Left renal cortex interstitium (tissue), 4 donors: Measurements from ENCODE around the gene JADE3. TPM values are rescaled to one million over a fixed set of nuclear protein-coding genes. Genes with fewer than 3 reads are reported as not detected.

Experiments used
- DNase-seq, 4 donors: peaks; one replicate each; pipeline ENCODE4 v3.0.0-alpha.2; 2013; ENCODE audit warnings: low read depth in 4 of 4, low spot score in 2 of 4, missing footprints in 1 of 4
- polyA plus RNA-seq, 4 donors: library from polyadenylated mRNA; unstranded; fragments of 120-200 nt; gene quantifications; one replicate each; pipeline ENCODE4 v1.2.1, GENCODE V29; 2013; ENCODE audit not compliant: insufficient read length in 4 of 4

JADE3 gene
- polyA plus RNA-seq, 4 donors = 22.0 to 26.2 (median 23.5) TPM

DNA sequence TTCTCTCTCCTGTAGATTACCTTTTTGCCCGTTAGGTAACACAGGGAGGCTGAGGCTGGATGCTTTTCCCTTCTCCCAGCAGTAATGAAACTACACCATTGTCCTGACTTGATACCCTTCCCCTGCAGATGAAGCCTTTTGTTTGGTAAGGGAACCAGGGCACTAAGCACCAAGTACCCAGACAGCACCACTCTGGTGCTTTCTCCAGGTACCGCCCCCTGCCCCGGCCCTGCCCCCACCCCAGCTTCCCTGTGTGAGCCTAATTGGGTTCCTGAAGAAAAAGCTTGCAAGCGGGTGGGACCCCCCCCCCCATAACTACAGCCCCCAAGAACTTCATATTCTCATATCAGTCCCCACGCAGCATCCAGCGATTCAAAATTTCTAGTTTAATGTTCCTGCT, 79.8 kb downstream of the JADE3 start:
- no peak for DNase-seq

DNA sequence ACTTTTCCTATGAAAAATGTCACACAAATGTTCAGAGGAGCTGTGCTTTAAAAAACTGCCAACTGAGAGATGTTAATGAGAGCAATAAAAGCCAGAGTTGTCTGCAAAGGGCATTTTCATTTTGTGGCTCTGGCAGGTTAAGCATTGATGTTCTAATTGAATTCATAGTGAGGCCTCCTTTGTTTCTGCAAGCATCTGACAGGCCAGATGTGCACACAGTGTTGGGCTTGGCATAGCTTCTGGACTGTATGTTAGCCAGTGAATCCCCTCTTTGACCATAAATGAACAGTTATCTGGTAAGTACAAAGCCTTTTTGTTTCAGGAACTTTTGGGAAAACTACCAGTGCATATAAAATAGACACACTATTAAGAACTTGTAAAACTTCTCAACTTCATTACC, 81.9 kb downstream of the JADE3 start:
- no peak for DNase-seq

DNA sequence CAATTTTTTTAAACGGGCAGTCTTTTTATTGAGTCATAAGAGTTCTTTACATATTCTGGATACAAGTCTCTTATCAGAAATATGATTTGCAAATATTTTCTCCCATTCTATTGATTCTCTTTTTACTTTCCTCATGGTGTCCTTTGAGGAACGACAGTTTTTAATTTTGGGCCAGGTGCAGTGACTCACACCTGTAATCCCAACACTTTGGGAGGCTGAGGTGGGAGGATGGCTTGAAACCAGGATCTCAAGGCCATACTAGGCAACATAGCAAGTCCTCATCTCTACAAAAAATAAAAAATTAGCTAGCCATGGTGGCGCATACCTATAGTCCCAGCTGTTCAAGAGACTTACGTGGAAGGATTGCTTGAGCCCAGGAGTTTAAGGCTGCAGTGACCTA, 99.9 kb downstream of the JADE3 start:
- no peak for DNase-seq

DNA sequence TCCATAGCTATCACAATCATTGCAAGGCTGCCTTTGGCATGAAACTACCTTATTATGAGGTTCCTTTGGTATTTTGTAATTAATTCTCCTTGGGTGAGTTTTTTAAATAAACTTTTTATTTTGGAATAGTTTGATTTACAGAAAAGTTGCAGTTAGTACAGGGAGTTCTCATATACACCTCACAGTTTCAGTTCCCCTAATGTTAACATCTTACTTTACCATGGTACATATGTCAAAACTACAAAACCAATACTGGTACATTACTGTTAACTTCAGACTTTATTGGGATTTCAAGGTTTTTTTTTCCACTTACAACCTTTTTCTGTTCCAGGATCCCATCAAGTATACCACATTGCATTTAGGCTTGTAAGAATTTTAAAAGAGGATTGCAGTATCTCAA, 114.0 kb downstream of the JADE3 start:
- no peak for DNase-seq

DNA sequence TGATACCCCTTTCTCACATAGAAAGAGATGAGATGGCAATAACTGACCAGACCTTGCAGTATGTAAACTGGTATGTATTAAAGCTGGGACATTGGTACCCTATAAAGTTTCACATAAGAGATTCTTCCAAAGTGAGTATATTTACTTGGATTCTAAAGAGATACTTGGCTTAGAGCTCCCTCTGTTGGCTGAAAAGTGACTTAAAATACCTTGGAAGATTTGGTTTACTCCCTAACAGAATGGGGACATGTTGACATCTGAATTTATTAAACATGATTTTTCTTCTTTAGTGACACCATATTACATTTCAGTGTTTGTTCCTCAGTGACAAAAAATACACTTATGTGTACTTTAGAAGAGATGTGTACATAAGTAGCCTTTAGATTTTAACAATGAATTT, 118.1 kb downstream of the JADE3 start:
- peak; percentile 6 to 54 (median 8) for DNase-seq

DNA sequence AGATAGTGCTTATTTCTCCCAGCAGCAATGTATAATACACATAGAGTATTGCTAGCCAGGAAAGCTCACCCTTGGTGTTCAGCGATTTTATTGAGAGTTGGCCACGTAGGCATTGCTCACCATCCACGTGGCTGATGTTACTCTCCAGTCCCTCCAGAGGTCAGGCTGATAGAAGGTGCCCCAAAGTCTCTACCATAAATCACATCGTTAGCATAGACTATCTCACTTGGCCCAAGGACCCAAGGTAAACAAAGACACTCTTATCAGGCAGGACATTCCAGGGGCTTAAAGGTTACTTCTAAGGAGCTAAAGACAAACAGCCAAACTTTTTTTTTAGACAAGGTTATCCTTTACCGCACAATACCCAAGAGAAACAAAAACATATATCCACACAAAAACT, 135.8 kb downstream of the JADE3 start:
- DNase-seq = no peak

DNA sequence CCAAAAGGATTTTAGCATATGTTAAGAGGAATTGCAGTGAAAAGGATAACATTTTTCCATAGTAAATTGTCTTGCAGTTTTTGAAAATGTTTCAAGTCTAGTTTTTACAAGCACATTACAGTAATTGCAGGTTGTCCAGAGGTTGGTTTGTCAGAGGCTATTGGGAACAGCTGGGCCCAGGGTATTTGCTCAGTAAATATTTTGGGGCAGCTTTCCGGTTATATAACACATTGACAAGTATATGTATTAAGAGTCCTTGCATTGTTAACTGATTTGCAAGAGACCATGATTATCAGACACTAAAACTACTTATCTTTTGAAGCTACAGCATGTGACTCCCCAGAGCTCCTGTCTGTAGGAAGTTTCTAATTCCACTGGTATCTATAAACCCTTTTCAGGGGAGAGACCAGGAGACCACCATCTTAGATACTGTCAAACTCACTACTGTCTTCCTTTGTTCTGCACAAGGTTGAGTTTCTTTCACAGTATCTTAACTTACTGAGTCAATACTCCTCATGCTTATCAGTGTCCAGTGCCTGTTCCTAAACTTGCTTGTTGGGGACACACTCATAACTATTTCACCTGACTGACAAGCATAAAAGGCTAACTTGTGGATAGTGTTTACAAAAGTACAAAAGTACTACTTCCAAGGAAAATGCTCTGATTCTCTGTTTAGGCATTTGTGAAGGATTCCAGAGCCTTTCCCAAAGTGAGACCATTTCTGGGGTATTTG, 147.1 kb downstream of the JADE3 start:
- DNase-seq = no peak

DNA sequence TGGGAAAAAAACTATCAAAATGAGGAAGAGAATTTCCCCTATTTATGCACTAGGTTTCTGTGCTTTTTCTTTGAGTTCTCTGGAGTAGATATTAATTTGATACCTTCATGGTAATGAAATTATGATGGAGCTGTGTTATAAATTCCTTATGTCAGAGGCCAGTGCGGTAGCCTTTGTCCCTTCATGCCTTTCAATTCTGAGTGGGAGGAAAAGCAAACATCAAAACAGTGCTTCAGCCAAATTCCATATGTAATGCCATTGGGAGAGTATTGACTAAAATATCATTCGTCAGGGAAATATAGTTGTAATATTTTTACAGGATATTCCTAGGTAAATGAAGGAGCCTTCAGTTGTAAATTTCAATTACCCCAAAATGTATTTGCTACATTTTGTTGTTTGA, 148.5 kb downstream of the JADE3 start:
- DNase-seq = no peak

DNA sequence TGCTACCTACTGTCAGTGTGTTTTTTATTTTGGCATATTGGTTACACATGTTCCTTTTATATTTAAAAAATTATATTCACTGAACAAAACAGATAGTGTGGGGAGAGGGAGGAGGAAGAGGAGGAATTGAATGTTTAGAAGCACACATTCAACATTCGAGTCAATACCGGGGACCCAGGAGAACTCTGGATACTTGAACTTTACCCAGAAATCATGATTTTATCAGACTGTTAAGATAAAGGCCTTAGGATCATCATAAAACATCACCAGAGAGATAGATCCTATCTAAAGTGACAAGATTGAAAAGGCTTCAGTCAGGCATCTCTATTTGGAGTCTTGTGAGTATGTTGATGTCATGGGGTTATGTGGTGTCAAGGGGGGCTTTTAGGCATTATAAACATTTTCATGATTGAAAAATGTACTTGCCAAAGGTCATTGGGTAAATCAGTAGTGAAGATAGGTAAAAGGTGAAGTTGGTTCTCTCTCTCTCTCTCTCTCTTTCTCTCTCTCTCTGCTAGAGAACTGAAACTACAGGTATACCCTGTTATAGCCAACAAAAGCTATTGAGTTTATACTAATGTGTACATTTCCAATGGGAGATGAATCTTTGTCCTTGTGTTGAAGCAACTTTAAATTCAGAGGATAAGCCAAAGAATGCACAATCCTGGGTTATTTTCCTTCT, 149.2 kb downstream of the JADE3 start:
- DNase-seq = no peak

DNA sequence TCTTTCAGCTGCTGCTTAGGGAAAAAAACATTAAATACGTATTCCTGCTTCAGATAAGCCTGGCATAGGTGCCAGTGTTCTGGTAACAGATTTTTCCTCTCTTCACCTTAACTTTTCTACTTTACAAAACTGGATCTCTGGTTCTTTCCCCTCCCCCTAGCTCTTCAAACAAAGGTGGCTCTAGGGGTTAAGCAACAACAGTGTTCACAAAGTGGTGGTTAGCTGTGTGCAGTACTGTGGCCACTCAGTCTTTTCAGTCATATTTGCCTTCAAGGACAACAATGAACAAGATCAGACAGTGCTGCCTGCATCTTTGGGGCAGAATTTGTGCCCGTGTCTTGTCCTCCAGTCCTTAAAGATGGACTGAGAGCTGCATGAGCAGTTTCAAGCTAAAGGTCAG, 151.0 kb downstream of the JADE3 start:
- DNase-seq = no peak

DNA sequence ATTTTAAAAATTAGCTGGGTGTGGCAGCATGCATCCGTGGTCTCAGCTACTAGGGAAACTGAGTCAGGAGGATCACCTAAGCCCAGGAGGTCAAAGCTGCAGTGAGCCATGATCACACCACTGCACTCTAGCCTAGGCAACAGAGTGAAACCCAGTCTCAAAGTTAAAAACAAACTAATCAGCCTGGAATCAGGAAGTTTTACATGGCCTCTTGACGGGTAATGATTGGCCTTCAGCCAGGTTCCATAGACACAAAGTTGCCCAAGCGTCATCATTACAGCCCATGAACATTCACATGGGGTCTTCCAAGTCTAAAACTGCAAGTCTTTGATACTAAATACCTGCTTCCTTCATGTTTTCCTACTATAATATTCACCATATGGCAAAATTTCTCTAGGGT, 156.0 kb downstream of the JADE3 start:
- DNase-seq = no peak

DNA sequence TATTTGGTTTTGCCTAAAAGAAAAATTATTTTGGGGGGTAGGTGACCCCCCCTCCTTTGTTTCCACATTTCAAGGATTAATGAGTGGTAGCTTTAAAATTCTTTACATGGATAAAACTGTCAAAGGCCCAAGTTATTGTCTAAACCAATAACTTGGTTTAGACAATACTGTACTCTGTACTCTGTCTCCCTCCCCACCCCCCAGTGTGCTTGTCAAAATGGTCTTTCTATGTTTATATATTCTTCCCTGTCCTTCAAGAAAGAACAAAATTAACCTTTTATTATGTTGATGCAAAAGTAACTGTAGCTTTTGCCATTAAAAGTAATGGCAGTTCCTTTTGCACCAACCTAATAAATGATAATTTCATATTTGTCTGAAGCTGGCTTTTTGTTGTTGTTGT, 156.5 kb downstream of the JADE3 start:
- DNase-seq = no peak

DNA sequence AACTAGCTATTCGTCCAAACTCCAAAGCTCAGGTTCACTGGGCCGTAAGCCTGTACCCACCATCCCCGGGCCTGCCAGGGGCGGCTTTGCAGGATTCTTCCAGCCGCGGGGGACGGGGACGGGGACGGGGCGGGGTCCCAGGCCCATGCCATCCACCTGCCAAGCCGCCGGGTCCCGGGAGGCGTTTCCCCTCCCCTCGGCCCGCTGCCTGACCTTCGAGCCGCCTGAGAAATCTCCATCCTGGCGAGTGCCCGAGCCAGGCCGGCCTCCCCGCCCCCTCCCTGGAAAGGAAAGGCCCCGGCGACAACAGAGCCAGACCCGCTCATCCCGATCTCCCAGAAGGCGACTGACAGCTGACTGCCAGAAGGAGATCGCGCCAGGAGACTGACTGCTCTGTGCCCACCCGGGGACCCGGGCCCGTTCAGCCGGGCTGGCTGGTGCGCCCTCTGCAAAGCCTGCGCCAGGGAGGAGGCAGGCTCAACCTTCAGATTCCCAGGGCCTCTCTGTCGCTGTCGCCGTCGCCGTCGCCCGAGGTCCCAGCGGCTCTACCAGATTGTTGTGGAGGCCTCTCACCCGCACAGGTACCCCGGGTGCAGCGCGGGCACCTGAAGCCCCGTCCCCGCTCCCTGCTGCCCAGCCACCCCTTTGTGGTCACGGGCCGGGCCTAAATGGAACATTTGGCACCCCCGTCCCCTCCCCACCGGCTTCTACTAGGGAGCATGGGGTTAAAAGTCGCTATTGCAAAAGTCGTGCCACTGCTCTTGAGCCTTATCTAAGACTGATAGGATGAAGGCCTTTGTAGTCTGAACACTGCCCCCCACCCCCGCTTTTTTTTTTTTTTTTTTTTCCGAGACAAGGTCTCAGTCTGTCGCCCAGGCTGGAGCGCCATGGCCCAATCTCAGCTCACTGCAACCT, 166.2 kb downstream of the JADE3 start, which contains the start of gene RGN:
TSS of gene RGN (plus strand) at position 315 of the 915 bp plus-strand sequence. CDS start 2,702 bp downstream, outside the sequence.
- no peak for DNase-seq

DNA sequence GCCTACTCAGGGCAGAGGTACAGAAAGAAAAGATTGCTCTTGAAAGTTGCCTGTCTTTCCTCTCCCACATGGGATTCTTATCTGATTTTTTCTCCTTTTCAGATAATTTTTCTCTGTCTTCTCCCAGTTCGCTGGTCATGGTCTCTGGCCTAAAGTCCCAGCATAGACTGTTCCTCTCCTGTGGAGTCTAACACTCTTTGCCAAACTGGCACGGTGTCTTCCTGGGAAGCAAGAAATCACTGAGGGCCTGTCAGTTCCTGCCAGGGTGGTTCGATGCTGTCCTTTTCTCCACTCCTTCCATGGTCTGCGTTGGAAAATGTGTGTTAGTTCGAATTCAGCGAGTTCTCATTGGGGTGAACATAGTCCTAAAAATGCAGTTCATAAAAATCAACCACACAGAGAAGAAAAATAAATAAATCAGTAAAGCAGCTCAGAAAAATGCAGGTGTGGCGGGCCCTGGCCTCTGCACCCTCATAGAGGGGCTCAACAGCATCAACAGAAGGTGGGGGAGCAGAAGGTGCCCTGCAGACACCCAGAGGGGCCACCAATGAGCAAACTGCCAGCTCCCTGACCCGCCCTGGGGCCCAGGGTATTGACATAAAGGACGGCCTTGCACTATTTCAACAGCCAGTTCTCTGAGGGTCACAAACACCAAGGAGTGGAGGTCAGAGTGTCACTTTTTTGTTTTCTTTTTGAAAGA, 168.1 kb downstream of the JADE3 start:
- no peak for DNase-seq

DNA sequence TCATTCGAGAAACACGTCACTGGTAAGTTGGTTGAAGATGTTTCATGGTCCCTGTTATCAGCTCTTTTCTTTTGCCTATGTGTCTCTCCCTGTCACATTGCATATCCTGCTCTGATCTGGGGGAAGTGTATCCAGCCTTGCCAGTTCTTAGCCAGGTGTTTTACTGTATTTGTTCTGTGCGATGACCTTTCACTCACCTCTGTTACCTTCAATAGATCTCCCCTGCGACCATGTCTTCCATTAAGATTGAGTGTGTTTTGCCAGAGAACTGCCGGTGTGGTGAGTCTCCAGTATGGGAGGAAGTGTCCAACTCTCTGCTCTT, 168.7 kb downstream of the JADE3 start:
- no peak for DNase-seq

DNA sequence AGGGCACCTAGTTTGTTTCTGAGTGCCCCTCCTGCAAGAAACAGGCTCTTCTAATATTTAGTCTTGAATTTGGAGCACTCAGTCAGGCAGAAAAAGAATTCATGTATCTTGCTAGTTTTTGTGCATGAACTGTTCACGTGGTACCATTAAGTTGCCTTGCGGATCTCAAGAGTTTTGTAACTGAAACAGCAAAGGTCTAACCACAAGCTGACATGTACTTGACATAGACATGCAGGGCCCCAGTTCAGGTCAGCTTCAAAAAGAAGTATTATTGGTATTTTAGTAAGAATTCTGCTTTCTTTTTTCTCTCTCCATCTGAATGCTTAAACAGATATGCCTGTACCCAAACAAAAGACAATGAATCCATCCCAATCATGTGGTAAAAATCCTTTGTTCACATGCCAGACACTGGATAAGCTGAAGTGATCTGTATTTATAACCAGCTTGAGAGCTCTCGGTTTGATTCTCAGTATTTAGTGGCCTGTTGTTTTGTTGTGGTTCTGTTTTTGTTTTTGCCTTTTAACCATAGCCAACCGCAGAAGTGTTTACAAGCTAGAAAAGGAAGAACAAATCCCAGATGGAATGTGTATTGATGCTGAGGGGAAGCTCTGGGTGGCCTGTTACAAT, 179.0 kb downstream of the JADE3 start:
- DNase-seq = no peak

DNA sequence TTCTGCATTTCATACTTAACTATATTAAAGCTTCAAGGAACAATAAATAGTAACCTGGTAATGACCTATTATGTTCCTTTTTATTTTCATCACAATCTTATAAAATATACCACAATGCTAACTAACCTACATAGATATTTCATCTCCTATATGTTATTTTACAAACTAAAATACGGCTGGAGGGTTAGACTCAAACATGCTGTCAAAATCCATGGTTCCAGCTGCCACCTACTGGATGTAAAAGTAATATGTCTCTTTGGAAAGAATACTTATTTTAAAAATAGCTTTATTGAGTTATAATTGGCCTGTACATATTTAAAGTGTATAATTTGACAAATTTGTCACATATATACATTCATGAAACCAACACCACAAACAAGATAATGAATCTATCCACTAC, 181.0 kb downstream of the JADE3 start:
- no peak for DNase-seq

DNA sequence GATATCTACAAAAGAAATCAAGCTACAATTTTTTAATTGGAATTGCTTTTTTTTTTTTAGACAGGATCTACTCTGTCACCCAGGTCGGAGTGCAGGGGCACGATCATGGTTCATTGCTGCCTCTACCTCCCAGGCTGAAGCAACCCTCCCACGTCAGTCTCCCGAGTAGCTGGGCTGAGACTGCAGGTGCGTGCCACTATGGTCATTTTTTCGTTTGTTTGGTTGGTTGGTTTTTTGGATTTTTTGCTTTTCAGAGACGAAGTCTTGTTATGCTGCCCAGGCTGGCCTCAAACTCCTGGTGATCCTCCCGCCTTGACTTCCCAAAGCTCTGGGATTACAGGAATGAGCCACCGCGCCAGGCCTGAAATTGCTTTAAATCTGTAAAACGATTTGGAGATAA, 181.6 kb downstream of the JADE3 start:
- DNase-seq = no peak

DNA sequence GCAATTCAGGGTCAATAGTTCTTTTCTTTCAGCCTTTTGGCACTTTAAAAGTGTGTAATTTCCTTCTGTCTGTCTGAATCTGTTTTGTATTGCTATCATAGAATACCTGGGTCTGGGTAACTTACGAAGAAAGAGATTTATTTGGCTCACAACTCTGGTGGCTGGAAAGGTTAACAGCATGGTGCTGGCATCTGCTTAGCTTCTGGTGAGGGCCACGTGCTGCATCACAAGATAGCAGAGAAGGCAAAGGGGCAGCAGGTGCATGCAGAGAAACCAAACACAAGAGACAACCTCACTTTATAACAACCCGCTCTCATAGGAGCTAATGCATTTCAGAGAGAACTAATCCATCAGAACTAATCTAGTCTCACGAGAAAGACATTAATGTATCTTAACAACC, 184.8 kb downstream of the JADE3 start:
- no peak for DNase-seq

DNA sequence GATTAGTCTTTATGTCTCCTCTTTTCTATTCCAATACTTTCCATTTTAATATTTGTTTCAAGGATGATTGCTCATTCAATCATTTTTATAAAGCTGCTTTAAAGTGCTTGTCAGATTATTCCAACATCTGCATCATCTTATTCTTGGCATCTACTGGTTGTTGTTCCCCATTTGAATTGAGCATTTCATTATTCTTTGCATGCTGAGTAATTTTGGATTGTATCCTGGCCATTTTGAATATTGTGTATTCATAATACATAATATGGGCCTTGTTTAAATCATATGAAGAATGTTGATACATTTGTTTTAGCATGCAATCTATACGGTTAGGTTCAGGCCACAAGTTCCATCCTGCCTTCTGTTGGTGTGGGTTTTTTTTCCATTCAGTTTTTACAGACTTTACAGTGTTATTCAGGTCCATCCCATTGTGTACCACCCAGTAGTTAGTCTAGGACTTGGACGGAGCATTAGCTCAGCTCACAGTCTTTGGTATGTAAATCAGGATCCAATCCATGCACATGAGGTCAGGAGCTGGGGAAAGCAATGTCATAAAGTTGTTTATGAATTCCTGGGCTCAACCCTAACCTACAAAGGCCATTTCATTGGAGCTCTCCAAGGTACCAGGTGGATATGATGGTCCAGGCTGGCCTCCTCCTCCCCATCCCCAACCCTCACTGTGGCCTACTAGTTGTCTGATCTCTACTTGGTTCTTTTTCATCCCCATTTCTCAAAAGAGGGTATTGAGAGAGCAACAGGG, 186.3 kb downstream of the JADE3 start:
- DNase-seq = no peak
